ENCODE measurements around the gene OVOL3.
A peak's percentile ranks its signal among the peaks of the same experiment; 100 is the strongest.

OVOL3 gene

DNA sequence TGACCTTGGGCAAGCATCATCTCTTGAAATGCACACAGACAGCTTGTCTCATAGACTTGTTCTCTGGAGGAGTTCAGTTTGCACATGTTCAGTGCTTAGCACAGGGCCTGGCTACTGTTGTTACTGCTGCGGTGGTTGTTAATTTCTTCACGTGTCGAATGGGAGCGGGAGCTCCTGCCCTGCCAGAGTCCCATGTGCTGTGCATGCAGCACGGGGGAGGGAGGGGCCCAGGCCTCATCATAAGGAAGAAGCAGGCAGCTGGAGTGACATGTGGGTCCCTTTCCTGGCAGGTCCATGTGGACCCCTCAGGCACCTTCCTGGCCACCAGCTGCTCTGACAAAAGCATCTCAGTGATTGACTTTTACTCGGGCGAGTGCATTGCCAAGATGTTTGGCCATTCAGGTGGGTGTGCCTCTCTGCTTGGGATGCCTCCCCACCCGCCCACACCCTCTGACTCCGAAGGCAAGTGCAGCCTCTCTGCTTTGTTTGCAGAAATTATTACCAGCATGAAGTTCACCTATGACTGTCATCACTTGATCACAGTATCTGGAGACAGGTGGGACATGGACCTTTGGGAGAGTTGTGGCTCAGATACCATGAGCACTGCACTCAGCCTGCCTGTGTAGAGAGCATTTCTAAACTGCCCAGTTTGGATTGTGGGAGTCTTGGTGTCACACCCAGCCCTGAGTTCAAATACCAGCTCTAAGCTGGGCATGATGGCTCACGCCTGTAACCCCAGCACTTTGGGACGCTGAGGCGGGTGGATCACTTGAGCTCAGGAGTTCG, 19.8 kb upstream of the OVOL3 start:
- Mint-ChIP-seq H3K27me3 (no peaks in the 10 kb centered on the region), H3K4me1 (peaks cover 13 to 15% of the 10 kb centered on the region in 2 donors), H3K27ac (peak overlapping the region; percentile 42), H3K4me3 (no peak overlapping the region), H3K9me3 (no peaks in the 10 kb centered on the region), H3K36me3 (peaks cover 13 to 30% of the 10 kb centered on the region in 2 donors)
- DNase-seq (no peak), ATAC-seq (replicated peaks) (no peak)

- H3K27me3 Mint-ChIP-seq = no peaks in the 10 kb centered on the region
- no peak for DNase-seq
- H3K27ac Mint-ChIP-seq = peak overlapping the region; percentile 71
- peaks cover 13 to 15% of the 10 kb centered on the region in 2 donors for H3K4me1 Mint-ChIP-seq
- H3K9me3 Mint-ChIP-seq = no peaks in the 10 kb centered on the region
- ATAC-seq (replicated peaks) = peak in 1 of 2 donors; percentile 13
- no peak overlapping the region for H3K4me3 Mint-ChIP-seq
- peaks cover 16 to 34% of the 10 kb centered on the region in 2 donors for H3K36me3 Mint-ChIP-seq
Observed at GRCh38 chr19:36092566-36092965, 18.4 kb upstream of the OVOL3 start.

DNA sequence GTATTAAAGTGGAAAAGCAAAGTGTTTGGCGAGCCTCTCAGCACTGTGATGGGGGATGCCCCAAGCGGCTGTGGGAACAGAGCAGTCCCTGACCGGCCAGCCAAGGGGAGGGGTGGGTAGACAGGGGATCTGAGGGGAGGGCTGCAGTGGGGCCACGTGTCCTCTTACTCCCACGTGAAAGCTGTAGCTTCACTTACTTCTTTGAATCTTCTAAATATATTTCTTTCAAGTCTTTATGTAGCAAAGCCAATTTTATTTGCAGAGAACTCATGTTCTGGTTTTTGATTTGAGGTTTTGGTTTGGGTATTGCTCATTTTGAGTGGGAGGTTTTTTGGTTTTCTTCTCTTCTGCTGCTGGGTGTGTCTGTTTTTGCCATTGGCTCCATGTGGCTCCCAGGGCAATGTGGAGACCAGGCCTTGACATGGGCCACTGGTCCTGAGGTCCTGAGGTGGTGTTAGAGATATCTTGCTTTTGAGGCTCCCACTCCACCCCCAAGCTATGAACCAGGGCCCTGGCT, 17.7 kb upstream of the OVOL3 start:
- ATAC-seq (replicated peaks) = peak; percentile 77 to 87
- H3K9me3 Mint-ChIP-seq = no peaks in the 10 kb centered on the region
- peak overlapping the region; percentile 87 for H3K27ac Mint-ChIP-seq

DNA sequence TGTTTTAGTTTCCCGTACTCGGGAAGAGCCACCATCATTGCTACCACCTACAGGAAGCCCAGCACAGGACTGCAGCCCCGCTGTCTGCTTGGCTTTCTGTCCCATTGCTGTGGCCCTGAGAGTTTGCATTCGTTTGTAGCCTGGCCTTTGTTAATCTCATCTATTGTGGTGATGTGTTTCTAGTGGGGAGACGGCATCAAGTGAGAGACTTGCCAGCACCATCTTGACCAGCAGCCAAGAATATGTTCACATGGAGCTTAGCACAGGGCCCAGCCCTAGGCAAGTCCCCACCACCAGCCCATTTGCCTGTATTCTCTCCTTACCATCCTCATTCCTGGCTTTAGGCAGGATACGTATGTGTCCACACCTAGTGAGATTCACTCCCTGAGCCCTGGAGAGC, 17.3 kb upstream of the OVOL3 start:
- H3K4me3 Mint-ChIP-seq = no peak overlapping the region
- H3K4me1 Mint-ChIP-seq = peaks cover 13 to 15% of the 10 kb centered on the region in 2 donors
- H3K9me3 Mint-ChIP-seq = no peaks in the 10 kb centered on the region
- H3K36me3 Mint-ChIP-seq = peaks cover 14 to 31% of the 10 kb centered on the region in 2 donors
- H3K27ac Mint-ChIP-seq = peak overlapping the region; percentile 87
- DNase-seq = no peak
- no peaks in the 10 kb centered on the region for H3K27me3 Mint-ChIP-seq
- peak in 1 of 2 donors; percentile 2 for ATAC-seq (replicated peaks)

More for the DNA sequence above, 17.7 kb upstream of the OVOL3 start:
- Mint-ChIP-seq H3K36me3 (peaks cover 16 to 34% of the 10 kb centered on the region in 2 donors), H3K27me3 (no peaks in the 10 kb centered on the region), H3K4me3 (peak overlapping the region in 1 of 2 donors; percentile 4), H3K4me1 (peaks cover 13 to 15% of the 10 kb centered on the region in 2 donors)
- no peak for DNase-seq

DNA sequence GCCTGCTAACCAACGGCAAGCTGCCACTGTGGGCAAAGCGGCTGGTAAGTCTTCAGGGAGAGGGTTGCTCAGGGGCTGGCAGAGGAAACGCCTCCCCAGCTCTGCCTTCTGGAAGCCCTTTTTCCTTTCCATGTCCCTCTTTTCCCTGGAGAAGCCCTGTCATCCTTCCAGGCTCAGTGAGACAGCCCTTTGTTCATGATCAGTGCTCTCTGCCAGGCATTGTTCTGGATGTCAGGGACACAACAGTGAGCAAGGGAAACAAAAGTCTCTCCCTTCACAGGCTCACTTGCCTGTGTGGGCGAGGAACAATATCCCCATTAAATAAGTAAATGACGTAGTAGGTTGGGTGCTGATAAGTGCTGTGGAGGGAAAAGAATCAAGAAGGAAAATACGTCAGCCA, 13.9 kb upstream of the OVOL3 start:
- DNase-seq = no peak
- Mint-ChIP-seq H3K4me1 (peaks cover 13 to 15% of the 10 kb centered on the region in 2 donors), H3K27ac (peak overlapping the region; percentile 37), H3K4me3 (no peak overlapping the region), H3K36me3 (peaks cover 10 to 20% of the 10 kb centered on the region in 2 donors), H3K9me3 (no peaks in the 10 kb centered on the region), H3K27me3 (no peaks in the 10 kb centered on the region)
- no peak for ATAC-seq (replicated peaks)

- DNase-seq (no peak), ATAC-seq (replicated peaks) (no peak)
- peaks cover 9 to 16% of the 10 kb centered on the region in 2 donors for H3K36me3 Mint-ChIP-seq
- H3K4me1 Mint-ChIP-seq = no peaks in the 10 kb centered on the region
- H3K27me3 Mint-ChIP-seq = no peaks in the 10 kb centered on the region
- H3K27ac Mint-ChIP-seq = no peak overlapping the region
- no peak overlapping the region for H3K4me3 Mint-ChIP-seq
- no peaks in the 10 kb centered on the region for H3K9me3 Mint-ChIP-seq
Observed at GRCh38 chr19:36099166-36099785, 11.7 kb upstream of the OVOL3 start.

- H3K27me3 Mint-ChIP-seq = no peaks in the 10 kb centered on the region
- no peak for DNase-seq
- no peak for ATAC-seq (replicated peaks)
- H3K9me3 Mint-ChIP-seq = no peaks in the 10 kb centered on the region
- peaks cover 9 to 16% of the 10 kb centered on the region in 2 donors for H3K36me3 Mint-ChIP-seq
- no peak overlapping the region for H3K4me3 Mint-ChIP-seq
- no peaks in the 10 kb centered on the region for H3K4me1 Mint-ChIP-seq
- H3K27ac Mint-ChIP-seq = no peak overlapping the region
Observed at GRCh38 chr19:36100476-36100875, 10.5 kb upstream of the OVOL3 start.

DNA sequence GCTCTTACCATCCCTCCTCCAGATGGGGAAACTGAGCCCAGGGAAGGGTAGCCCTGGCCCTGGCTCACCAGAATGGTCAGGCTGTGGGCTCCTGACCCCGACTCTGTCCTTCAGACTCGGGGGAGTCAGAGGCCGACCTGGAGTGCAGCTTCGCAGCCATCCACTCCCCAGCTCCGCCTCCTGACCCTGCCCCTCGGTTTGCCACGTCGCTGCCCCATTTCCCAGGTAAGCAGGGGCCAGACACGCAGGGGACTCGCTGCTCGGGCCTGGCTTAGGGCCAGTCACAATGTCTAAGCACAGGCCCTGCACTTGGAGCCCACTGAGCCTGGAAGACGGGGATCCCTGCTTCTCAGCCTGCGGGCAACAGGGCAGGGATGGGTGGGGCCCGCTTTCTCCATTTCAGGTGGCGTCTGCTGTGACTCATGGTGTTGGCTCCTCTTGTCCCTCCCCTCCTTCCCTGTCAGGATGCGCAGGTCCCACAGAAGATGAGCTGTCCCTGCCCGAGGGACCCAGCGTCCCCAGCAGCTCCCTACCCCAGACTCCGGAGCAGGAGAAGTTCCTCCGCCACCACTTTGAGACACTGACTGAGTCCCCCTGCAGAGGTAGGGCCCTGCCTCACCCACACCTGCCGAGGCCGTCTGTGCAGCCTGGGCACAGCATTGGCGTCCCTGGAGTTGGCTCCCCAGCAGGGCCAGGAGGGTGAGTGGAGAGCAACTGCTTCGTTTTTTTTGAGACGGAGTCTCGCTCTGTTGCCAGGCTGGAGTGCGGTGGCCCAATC, 9.2 kb upstream of the OVOL3 start:
- Mint-ChIP-seq H3K4me1 (no peaks in the 10 kb centered on the region), H3K27me3 (no peaks in the 10 kb centered on the region), H3K9me3 (no peaks in the 10 kb centered on the region), H3K36me3 (peaks cover 11 to 21% of the 10 kb centered on the region in 2 donors), H3K27ac (no peak overlapping the region), H3K4me3 (no peak overlapping the region)
- ATAC-seq (replicated peaks) (no peak), DNase-seq (no peak)

- ATAC-seq (replicated peaks) (no peak), DNase-seq (no peak)
- no peaks in the 10 kb centered on the region for H3K9me3 Mint-ChIP-seq
- no peak overlapping the region for H3K4me3 Mint-ChIP-seq
- peak overlapping the region; percentile 5 for H3K27ac Mint-ChIP-seq
- H3K4me1 Mint-ChIP-seq = peaks cover 0 to 1% of the 10 kb centered on the region in 2 donors
- no peaks in the 10 kb centered on the region for H3K27me3 Mint-ChIP-seq
- H3K36me3 Mint-ChIP-seq = peaks cover 10 to 27% of the 10 kb centered on the region in 2 donors
Observed at GRCh38 chr19:36103040-36103626, 7.8 kb upstream of the OVOL3 start.

DNA sequence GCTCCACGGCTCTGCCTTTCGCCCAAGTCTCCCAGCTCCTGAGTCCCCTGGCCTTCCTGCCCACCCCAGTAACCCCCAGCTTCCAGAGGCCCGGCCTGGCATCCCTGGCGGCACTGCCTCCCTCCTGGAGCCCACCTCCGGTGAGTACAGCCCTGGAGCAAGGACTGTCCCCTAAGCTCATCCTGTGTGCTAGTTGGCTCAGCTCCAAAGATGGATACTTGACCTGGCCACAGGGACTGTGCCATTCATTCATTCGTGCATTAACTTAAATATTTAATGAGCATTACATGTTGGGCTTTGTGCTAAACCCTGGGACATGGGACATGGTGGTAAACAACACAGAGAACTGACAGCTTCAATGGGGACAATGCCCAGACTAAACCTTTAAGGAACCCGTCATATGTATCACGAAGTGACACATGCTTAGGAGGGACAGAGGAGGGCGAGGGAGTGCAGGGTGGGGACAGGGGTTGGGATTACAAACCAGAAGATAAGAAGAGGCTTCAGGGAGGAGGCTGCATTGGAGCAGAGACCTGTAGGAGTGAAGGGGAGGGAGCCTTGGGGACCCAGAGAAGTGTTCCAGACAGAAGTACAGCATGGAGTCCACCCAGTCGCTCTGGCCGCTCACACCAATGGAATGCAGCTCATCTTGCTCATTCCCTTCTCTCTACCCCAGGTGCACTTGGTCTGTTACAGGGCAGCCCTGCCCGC, 6.9 kb upstream of the OVOL3 start:
- ATAC-seq (replicated peaks) = no peak
- Mint-ChIP-seq H3K36me3 (peaks cover 10 to 30% of the 10 kb centered on the region in 2 donors), H3K9me3 (no peaks in the 10 kb centered on the region), H3K27me3 (no peaks in the 10 kb centered on the region), H3K27ac (no peak overlapping the region), H3K4me1 (peaks cover 0 to 1% of the 10 kb centered on the region in 2 donors), H3K4me3 (no peak overlapping the region)
- no peak for DNase-seq

DNA sequence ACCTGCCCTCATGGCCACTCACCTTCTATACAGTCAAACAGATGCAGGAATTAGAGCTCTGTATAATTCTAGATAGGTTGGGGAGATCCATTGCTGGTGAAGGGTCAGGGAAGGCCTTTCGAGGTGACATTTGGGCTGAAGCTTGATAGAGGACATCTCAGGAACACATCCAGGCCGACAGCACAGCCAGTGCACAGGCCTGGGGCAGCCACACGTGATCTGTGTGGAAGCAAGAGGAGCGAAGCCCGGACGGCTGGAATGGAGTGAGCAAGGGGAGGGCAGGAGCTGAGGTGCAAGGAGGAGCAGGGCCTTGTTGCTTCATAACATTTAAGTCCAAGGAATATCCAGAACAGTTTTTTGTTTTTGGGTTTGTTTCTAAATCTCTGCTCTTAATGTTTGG, 4.5 kb upstream of the OVOL3 start:
- Mint-ChIP-seq H3K9me3 (no peaks in the 10 kb centered on the region), H3K4me1 (peaks cover 0 to 2% of the 10 kb centered on the region in 2 donors), H3K4me3 (no peak overlapping the region), H3K27me3 (no peaks in the 10 kb centered on the region), H3K27ac (peak overlapping the region; percentile 65), H3K36me3 (peaks cover 12 to 41% of the 10 kb centered on the region in 2 donors)
- ATAC-seq (replicated peaks) = no peak
- DNase-seq = no peak

DNA sequence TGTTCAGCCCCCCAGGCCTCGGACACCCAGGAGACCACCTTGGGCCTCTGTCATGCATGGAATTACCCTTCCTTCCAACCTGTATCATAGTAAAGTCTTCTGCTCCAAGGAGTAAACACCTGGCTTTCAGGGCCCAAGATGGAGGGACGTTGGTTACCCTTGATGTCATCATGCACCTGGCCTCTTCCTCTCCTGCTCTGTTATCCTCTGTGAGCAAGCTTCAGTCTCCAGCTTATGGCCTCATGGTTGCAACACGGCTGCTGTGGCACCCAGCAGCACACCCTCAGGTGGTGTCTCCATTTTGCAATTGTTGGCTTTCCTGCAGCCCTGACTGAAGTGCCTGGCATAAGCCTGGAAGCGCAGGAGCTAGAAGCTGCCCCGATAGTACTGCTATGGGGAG, 4.0 kb upstream of the OVOL3 start:
- no peak for ATAC-seq (replicated peaks)
- H3K27ac Mint-ChIP-seq = no peak overlapping the region

GRCh38 chr19:36108684-36109083, 2.3 kb upstream of the OVOL3 start:
- Mint-ChIP-seq H3K4me1 (peaks cover 10 to 11% of the 10 kb centered on the region in 2 donors), H3K27ac (no peak overlapping the region), H3K36me3 (peaks cover 13 to 44% of the 10 kb centered on the region in 2 donors), H3K4me3 (no peak overlapping the region), H3K9me3 (no peaks in the 10 kb centered on the region), H3K27me3 (no peaks in the 10 kb centered on the region)
- ATAC-seq (replicated peaks) = no peak
- DNase-seq = no peak

More for the DNA sequence above, 4.0 kb upstream of the OVOL3 start:
- no peak for DNase-seq
- Mint-ChIP-seq H3K36me3 (peaks cover 12 to 44% of the 10 kb centered on the region in 2 donors), H3K4me3 (no peak overlapping the region), H3K4me1 (peaks cover 0 to 3% of the 10 kb centered on the region in 2 donors), H3K9me3 (no peaks in the 10 kb centered on the region), H3K27me3 (no peaks in the 10 kb centered on the region)
